ENCODE measurements around the gene SRSF5. TPM values are rescaled to one million over a fixed set of nuclear protein-coding genes. Genes with fewer than 3 reads are reported as not detected.
A peak's percentile ranks its signal among the peaks of the same experiment; 100 is the strongest.

Gene SRSF5
- total and polyA plus RNA-seq, 2 donors from 2014 or later, result 207 to 340 TPM

DNA sequence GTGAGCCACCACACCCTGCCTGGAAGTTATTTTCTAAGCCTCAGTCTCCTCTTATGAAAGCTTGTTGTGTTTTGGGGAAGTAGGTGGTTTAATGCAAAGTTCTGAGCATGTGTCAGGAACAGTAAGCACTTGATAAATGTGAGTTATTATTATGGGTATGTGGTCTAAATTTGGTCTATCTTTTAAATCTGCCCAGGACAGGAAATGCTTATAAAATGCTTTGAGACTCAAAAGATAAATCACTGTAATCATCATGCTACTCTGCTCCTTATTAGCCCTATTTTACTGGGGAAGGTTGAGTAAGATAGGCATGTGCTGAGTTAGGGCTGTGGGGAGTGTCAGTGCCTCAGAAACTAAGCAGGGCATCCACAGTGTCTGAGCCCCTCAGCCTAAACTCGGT lies 13.1 kb upstream of the SRSF5 start:
- H3K4me3 ChIP-seq (ENCODE audit: low read length in 3 of 3), result no peak overlapping the region
- FAIRE-seq (no peak), DNase-seq (no peak)
- H3K36me3 ChIP-seq (ENCODE audit: control insufficient read depth in 2 of 3, insufficient read depth in 3 of 3, low read length in 3 of 3), result no peaks in the 10 kb centered on the region
- no peaks in the 10 kb centered on the region for H3K27me3 ChIP-seq (ENCODE audit: control insufficient read depth, insufficient read depth, low read length)
- peaks cover 0 to 8% (median 8%) of the 10 kb centered on the region in 3 donors for H3K4me1 ChIP-seq (ENCODE audit: control insufficient read depth in 2 of 3, insufficient read depth in 2 of 3, low read depth in 1 of 3, low read length in 3 of 3)
- no peak overlapping the region for H3K9ac ChIP-seq (ENCODE audit: low read length in 3 of 3)
- H3K27ac ChIP-seq (ENCODE audit: low read depth in 2 of 2, low read length in 2 of 2), result no peak overlapping the region
- intact Hi-C loops (cut with DNase I), result no loop called here
- TF ChIP-seq, protein P1, sequence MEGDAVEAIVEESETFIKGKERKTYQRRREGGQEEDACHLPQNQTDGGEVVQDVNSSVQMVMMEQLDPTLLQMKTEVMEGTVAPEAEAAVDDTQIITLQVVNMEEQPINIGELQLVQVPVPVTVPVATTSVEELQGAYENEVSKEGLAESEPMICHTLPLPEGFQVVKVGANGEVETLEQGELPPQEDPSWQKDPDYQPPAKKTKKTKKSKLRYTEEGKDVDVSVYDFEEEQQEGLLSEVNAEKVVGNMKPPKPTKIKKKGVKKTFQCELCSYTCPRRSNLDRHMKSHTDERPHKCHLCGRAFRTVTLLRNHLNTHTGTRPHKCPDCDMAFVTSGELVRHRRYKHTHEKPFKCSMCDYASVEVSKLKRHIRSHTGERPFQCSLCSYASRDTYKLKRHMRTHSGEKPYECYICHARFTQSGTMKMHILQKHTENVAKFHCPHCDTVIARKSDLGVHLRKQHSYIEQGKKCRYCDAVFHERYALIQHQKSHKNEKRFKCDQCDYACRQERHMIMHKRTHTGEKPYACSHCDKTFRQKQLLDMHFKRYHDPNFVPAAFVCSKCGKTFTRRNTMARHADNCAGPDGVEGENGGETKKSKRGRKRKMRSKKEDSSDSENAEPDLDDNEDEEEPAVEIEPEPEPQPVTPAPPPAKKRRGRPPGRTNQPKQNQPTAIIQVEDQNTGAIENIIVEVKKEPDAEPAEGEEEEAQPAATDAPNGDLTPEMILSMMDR (IDR thresholded peaks at IDR 0.05; ENCODE audit: borderline replicate concordance, extremely low read depth, insufficient read depth), result no peak
- no peaks in the 10 kb centered on the region for H3K9me3 ChIP-seq (ENCODE audit: control insufficient read depth in 2 of 3, insufficient read depth in 1 of 3, low read length in 3 of 3)

DNA sequence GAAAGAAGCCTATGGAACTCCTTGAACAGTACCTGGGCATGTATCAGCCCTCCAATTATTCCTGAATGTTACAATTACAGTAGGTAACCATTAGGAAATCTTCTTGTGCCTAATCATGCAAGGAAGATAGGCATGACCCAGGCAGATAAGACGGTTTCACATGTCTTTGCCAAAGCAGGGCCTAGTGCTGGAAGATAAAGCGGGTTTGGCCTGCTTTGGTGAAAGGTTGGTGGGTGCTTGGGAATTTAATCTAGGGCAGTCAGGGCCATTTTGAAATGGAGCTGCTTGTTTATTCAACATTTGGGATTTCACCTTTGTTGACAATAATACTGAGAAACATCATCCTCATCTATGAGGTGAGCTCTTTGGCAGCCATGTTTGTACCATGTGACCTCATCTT lies 12.5 kb upstream of the SRSF5 start:
- Histone ChIP-seq H3K36me3 (ENCODE audit: control insufficient read depth in 2 of 3, insufficient read depth in 3 of 3, low read length in 3 of 3) (no peaks in the 10 kb centered on the region), H3K27me3 (ENCODE audit: control insufficient read depth, insufficient read depth, low read length) (no peaks in the 10 kb centered on the region), H3K4me1 (ENCODE audit: control insufficient read depth in 2 of 3, insufficient read depth in 2 of 3, low read depth in 1 of 3, low read length in 3 of 3) (peaks cover 0 to 8% (median 8%) of the 10 kb centered on the region in 3 donors), H3K27ac (ENCODE audit: low read depth in 2 of 2, low read length in 2 of 2) (no peak overlapping the region), H3K4me3 (ENCODE audit: low read length in 3 of 3) (no peak overlapping the region), H3K9ac (ENCODE audit: low read length in 3 of 3) (no peak overlapping the region), H3K9me3 (ENCODE audit: control insufficient read depth in 2 of 3, insufficient read depth in 1 of 3, low read length in 3 of 3) (no peaks in the 10 kb centered on the region)
- TF ChIP-seq, protein P1 (IDR thresholded peaks at IDR 0.05; ENCODE audit: borderline replicate concordance, extremely low read depth, insufficient read depth), result no peak
- intact Hi-C loops (cut with DNase I), result no loop called here
- no peak for DNase-seq
- FAIRE-seq, result no peak

DNA sequence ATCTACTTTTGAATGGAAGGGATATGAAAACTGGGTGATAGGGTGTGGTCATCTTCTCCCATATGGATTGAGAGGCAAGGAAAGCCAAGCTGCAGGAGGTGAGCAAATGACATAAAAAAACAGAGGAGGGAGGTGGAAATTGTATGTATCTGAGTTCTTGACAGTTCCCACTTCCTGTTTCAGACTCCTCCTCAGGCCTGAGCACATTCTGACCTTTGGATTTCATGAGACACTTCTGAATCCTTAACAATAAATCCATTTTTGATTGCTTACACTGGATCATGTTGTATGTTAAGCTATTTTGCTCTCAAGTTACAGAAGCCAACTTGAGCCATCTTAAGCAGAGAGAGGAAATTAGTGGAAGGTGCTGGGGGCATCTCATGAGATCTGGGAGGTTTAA lies 11.6 kb upstream of the SRSF5 start:
- intact Hi-C loops (cut with DNase I), result no loop called here
- TF ChIP-seq, protein P1 (IDR thresholded peaks at IDR 0.05; ENCODE audit: borderline replicate concordance, extremely low read depth, insufficient read depth), result no peak
- peak overlapping the region in 1 of 2 donors; percentile 24 for H3K27ac ChIP-seq (ENCODE audit: low read depth in 2 of 2, low read length in 2 of 2)
- no peaks in the 10 kb centered on the region for H3K36me3 ChIP-seq (ENCODE audit: control insufficient read depth in 2 of 3, insufficient read depth in 3 of 3, low read length in 3 of 3)
- DNase-seq (no peak), FAIRE-seq (no peak)
- H3K4me3 ChIP-seq (ENCODE audit: low read length in 3 of 3), result no peak overlapping the region
- H3K4me1 ChIP-seq (ENCODE audit: control insufficient read depth in 2 of 3, insufficient read depth in 2 of 3, low read depth in 1 of 3, low read length in 3 of 3), result peaks cover 0 to 7% (median 6%) of the 10 kb centered on the region in 3 donors
- no peak overlapping the region for H3K9ac ChIP-seq (ENCODE audit: low read length in 3 of 3)
- H3K9me3 ChIP-seq (ENCODE audit: control insufficient read depth in 2 of 3, insufficient read depth in 1 of 3, low read length in 3 of 3), result no peaks in the 10 kb centered on the region
- H3K27me3 ChIP-seq (ENCODE audit: control insufficient read depth, insufficient read depth, low read length), result no peaks in the 10 kb centered on the region

DNA sequence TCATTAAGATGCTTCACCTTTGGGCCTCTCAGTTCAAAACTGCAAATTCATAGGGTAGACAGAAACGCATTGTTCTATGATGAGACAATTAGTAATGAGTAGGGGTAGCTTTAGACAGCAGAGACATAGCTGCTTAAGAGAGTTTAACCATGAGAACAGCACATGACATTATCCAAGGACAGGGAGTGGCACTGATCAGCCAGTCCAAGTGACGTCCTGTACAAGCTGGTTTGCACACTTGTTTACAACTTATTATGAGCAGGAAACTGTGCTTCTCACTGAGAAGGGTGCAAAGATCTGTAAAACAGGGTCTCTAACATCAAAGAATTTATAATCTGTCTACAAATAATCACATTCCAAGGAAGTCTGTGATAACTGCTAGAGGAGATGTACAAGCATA lies 11.2 kb upstream of the SRSF5 start:
- no peaks in the 10 kb centered on the region for H3K36me3 ChIP-seq (ENCODE audit: control insufficient read depth in 2 of 3, insufficient read depth in 3 of 3, low read length in 3 of 3)
- H3K27ac ChIP-seq (ENCODE audit: low read depth in 2 of 2, low read length in 2 of 2), result peak overlapping the region in 1 of 2 donors; percentile 24
- intact Hi-C loops (cut with DNase I), result no loop called here
- DNase-seq (no peak), FAIRE-seq (no peak)
- H3K4me3 ChIP-seq (ENCODE audit: low read length in 3 of 3), result no peak overlapping the region
- TF ChIP-seq, protein P1 (IDR thresholded peaks at IDR 0.05; ENCODE audit: borderline replicate concordance, extremely low read depth, insufficient read depth), result no peak
- H3K9me3 ChIP-seq (ENCODE audit: control insufficient read depth in 2 of 3, insufficient read depth in 1 of 3, low read length in 3 of 3), result no peaks in the 10 kb centered on the region
- no peak overlapping the region for H3K9ac ChIP-seq (ENCODE audit: low read length in 3 of 3)
- no peaks in the 10 kb centered on the region for H3K27me3 ChIP-seq (ENCODE audit: control insufficient read depth, insufficient read depth, low read length)
- peaks cover 0 to 3% (median under 1%) of the 10 kb centered on the region in 3 donors for H3K4me1 ChIP-seq (ENCODE audit: control insufficient read depth in 2 of 3, insufficient read depth in 2 of 3, low read depth in 1 of 3, low read length in 3 of 3)

Data from kidney (tissue), 14 donors.